ENCODE measurements around the gene MEGF10. TPM values are rescaled to one million over a fixed set of nuclear protein-coding genes. Genes with fewer than 3 reads are reported as not detected.
A peak's percentile ranks its signal among the peaks of the same experiment; 100 is the strongest.

MEGF10 gene
- total and polyA plus RNA-seq, 10 of the 15 experiments (the other 5 are each of a cell fraction or from before 2014, with no cell fraction given), result 0.03 to 0.21 (median 0.05) TPM; not detected in 5

DNA sequence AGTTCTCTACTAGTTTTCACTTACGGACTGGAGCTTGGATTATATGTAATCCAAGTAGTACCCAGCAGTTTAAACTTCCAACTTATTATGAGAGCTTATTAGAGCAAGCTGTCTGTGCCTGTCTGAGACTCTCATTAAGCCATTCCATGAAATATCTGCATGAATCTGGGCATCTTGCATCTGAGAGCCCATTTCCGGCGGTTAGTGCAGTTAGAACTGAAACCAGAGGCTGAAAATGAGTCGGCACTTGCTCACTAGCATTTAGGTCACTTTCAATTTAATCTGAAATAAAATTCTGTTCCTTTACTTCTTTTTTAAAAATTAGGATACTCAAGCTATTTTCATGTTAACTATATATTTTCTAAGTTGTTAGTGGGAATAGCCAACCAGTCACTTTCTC is 102.2 kb downstream of the MEGF10 start:
- DNase-seq (ENCODE audit: low read depth, low spot score), result no peak
- intact Hi-C loops (cut with micrococcal nuclease; ENCODE audit: unreplicated experiment) (no loop called here), in situ Hi-C loops (cut with MboI) (no loop called here)
- WGBS (ENCODE audit: insufficient coverage, insufficient replicate concordance, low lambda C conversion rate, missing lambda C conversion rate), result 36% methylated on average over 4 of the region's 4 CpGs
- ChIA-PET CTCF (interaction anchor here (1.0 kb wide), 1 partner anchor 16 kb away, joined by 3 read pairs; no protein-coding TSS in a partner anchor), RAD21 (ENCODE audit: unreplicated experiment) (no interaction called here), SMC1A (ENCODE audit: uncharacterized antibody, unreplicated experiment) (no interaction called here), POLR2A (no interaction called here)
- peak overlapping the region; percentile 18; the same call in 1 of the 2 replicates for H2AFZ ChIP-seq (ENCODE audit: control insufficient read depth, low read depth, low read length)
- H3K27ac ChIP-seq (ENCODE audit: control insufficient read depth, insufficient read depth), result no peak overlapping the region
- no peaks in the 10 kb centered on the region for H3K9me3 ChIP-seq (replicated peaks; ENCODE audit: control insufficient read depth, insufficient read depth, low read length)
- peak overlapping the region; percentile 54 for H3K4me2 ChIP-seq (ENCODE audit: control insufficient read depth, insufficient read depth)
- peak; percentile 66 for ATAC-seq
- TF ChIP-seq BRCA1 (IDR thresholded peaks at IDR 0.05; ENCODE audit: low read depth, low read length) (no peak), RUNX3 (IDR thresholded peaks at IDR 0.05; ENCODE audit: low read length) (peak; percentile 21; the same call in 1 of the 2 replicates)
- TF ChIP-seq, protein P1, sequence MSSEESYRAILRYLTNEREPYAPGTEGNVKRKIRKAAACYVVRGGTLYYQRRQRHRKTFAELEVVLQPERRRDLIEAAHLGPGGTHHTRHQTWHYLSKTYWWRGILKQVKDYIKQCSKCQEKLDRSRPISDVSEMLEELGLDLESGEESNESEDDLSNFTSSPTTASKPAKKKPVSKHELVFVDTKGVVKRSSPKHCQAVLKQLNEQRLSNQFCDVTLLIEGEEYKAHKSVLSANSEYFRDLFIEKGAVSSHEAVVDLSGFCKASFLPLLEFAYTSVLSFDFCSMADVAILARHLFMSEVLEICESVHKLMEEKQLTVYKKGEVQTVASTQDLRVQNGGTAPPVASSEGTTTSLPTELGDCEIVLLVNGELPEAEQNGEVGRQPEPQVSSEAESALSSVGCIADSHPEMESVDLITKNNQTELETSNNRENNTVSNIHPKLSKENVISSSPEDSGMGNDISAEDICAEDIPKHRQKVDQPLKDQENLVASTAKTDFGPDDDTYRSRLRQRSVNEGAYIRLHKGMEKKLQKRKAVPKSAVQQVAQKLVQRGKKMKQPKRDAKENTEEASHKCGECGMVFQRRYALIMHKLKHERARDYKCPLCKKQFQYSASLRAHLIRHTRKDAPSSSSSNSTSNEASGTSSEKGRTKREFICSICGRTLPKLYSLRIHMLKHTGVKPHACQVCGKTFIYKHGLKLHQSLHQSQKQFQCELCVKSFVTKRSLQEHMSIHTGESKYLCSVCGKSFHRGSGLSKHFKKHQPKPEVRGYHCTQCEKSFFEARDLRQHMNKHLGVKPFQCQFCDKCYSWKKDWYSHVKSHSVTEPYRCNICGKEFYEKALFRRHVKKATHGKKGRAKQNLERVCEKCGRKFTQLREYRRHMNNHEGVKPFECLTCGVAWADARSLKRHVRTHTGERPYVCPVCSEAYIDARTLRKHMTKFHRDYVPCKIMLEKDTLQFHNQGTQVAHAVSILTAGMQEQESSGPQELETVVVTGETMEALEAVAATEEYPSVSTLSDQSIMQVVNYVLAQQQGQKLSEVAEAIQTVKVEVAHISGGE (CRISPR knock-in tag; IDR thresholded peaks at IDR 0.05), result no peak
- no TSS peak for BruUV-seq (replicated peaks)
- no peaks in the 10 kb centered on the region for H3K4me1 ChIP-seq (ENCODE audit: control insufficient read depth, insufficient read depth, low read length)
- H3K36me3 ChIP-seq (ENCODE audit: control insufficient read depth in 2 of 2, insufficient read depth in 2 of 2, low read length in 1 of 2), result no peaks in the 10 kb centered on the region
- peak; percentile 56 for FAIRE-seq
- H3K27me3 ChIP-seq (replicated peaks in 1 of 2; ENCODE audit: control insufficient read depth in 2 of 2, insufficient read depth in 2 of 2, low read length in 1 of 2), result no peaks in the 10 kb centered on the region; a peak in 1 of 4 replicates
- no peak overlapping the region for H3K9ac ChIP-seq (ENCODE audit: control insufficient read depth, insufficient read depth, low read length)
- no peaks in the 10 kb centered on the region for H3K79me2 ChIP-seq (ENCODE audit: control insufficient read depth, insufficient read depth, low read length)
- no peak overlapping the region for H3K4me3 ChIP-seq
- no peaks in the 10 kb centered on the region for H4K20me1 ChIP-seq (ENCODE audit: control insufficient read depth, insufficient read depth)
